Measurements from ENCODE around the gene EML6.
A peak's percentile ranks its signal among the peaks of the same experiment; 100 is the strongest.
"Not testable (repeated sequence)": the region's sequence is repeated elsewhere in the genome, so short reads cannot be mapped to it uniquely, and the experiment has no call there.

The EML6 gene

GRCh38 chr2:54873236-54873635, 149.8 kb downstream of the EML6 start:
- not testable (repeated sequence) for DNase-seq (ENCODE audit: low read depth in 1 of 2, low spot score in 1 of 2)

DNA sequence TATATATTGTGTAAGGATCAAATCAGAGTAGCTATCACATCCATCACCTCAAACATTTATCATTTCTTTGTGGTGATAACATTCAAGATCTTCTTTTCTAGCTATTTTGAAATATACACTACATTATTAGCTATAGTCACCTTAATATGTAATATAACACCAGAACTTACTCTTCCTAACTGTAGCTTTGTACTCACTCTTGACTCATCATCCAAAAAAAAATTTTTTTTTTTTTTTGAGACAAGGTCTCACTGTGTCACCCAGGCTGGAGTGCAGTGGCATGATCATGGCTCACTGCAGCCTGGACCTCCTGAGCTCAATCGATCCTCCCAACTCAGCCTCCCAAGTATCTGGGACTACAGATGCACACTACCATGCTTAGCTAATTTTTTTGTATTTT, 153.3 kb downstream of the EML6 start:
- no peak for DNase-seq (ENCODE audit: low read depth in 1 of 2, low spot score in 1 of 2)

GRCh38 chr2:54878182-54878581, 154.7 kb downstream of the EML6 start:
- DNase-seq (ENCODE audit: low read depth in 1 of 2, low spot score in 1 of 2) = no peak

DNA sequence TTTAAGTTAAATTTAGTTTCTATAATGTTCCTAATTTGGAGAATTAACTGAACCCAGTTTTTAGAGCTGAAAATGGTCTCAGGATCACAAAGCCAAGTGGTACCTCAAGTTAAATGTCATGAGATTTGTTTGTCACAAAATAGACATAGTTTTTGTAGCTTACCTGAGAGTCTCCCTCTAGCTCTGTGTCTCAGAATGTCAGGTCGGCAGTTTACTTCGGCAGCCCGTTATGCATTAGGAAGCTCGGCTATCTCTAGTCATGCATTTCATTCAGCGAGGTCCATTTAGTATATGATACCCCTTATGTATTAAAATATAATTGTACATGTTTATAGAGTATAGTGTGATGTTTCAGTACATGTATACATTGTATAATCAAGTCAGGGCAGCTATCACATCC, 155.6 kb downstream of the EML6 start:
- no peak for DNase-seq (ENCODE audit: low read depth in 1 of 2, low spot score in 1 of 2)

- DNase-seq (ENCODE audit: low read depth in 1 of 2, low spot score in 1 of 2) = no peak
Observed at GRCh38 chr2:54879598-54880332, 156.3 kb downstream of the EML6 start.

DNA sequence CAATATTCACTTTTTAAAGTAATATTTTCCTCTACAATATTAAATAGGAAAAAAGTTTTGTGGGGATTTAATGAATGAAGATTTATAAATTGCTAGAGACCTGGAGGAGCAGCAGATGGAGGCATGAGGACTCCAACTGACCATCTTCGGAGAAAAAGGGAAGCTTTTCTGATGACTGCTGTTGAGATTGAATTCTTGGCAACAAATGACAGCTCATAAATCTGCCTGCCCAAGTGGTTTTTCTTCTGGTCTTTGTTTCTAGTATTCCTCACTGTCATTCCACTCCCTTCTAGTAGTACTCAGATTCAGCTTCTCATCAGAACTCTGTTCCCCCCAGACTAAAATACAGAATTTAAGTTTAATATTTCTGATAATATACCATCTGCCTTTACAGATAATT, 157.0 kb downstream of the EML6 start:
- no peak for DNase-seq (ENCODE audit: low read depth in 1 of 2, low spot score in 1 of 2)

GRCh38 chr2:54881759-54882158, 158.3 kb downstream of the EML6 start:
- no peak for DNase-seq (ENCODE audit: low read depth in 1 of 2, low spot score in 1 of 2)

GRCh38 chr2:54885891-54886290, 162.4 kb downstream of the EML6 start:
- no peak for DNase-seq (ENCODE audit: low read depth in 1 of 2, low spot score in 1 of 2)

- DNase-seq (ENCODE audit: low read depth in 1 of 2, low spot score in 1 of 2) = no peak
Observed at GRCh38 chr2:54887850-54888545, 164.5 kb downstream of the EML6 start.

- no peak for DNase-seq (ENCODE audit: low read depth in 1 of 2, low spot score in 1 of 2)
Observed at GRCh38 chr2:54889053-54889452, 165.6 kb downstream of the EML6 start.

DNA sequence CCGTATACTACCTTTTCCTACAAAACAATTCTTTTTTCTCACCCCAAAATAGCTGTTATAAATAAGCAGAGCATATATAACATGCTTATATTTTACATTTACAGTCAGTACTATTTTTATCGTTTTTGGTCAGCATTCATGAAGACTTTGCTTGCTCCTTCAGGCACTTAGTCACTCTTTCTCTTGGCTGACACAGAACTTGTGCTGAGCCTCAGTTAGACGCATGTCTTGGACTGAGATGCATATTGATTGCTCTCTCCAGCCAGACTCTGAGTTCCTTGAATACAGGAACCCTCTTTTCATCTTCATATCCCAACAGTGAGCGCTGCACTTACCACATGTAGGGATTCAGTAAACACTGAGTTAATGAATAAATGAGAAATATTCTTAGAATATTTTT, 168.4 kb downstream of the EML6 start:
- no peak for DNase-seq (ENCODE audit: low read depth in 1 of 2, low spot score in 1 of 2)

DNA sequence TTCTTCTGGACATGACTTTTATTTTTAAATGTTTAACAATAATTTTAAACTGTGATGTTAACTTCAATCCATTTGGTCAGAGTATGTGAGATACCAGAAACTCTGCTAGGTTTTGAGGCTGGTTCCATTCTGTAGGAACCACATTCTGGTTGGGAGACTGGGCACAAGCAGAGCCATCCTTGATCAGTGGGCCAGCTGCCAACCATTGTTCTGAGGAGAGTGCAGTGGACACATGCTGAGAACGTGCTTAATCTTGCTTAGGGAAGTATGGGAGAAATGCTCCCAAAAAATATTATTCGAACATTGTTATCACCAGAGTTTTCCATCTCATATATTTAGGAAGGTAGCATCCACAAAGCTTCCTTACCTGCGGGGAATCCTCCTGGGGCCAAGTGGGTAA, 171.0 kb downstream of the EML6 start:
- no peak for DNase-seq (ENCODE audit: low read depth in 1 of 2, low spot score in 1 of 2)

DNA sequence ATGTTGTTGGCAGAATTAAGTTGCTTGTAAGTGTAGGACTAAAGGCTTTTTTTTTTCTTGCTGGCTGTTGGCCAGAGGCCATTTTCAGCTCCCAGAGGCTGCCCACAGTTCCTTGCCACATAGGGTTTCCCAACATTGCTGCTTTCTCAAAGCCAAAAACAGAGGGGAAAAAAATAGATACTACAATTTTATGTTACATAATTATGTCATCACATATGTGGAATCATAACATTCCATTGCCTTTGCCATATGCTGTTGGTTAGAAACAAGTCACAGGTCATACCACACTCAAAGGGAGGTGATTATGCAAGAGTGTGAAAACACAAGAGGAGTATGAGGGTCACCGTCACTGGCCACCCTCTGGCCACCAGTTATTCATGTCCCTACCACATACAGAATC, 172.3 kb downstream of the EML6 start:
- no peak for DNase-seq (ENCODE audit: low read depth in 1 of 2, low spot score in 1 of 2)

DNA sequence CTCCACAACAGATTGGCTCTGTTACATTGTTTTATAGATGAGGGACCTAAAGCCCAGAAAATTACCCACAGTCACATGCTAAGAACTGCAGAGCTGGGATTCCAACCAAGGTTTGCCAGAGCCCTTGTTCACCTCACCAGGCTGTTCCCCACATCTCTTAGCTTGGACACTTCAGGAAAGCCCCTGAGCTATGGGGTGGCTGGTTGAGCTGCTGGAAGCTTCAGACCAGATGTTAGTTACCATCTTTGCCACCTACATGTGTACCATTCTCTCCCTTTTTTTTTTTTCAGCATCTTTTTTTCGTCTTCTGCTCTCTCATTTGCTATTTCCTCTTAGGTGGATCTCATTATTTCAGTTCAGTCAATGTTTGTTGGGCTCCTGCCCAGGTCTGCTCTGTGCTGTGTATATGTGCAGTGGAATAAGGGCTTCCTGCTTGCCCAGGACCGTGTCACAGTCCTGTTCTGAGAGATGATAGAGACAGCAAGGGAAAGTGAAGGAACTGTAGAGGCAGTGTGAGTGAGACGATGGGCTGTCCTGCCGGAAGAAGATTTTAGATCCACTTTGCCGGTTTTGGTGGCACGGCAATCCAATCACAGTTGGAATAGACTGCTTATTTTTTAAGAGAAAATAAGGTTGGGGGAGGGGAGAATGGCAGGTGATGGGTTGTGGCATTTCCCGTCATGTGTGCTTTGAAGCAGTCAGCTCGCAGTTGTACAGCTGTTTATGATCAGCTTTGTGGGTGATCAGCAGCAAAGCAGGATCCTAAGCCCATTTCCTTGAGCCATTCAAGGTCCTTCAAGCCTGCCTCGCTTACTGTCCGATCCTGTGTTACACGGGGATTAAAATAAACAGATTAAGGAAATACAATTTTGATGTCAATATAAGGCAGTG, 174.2 kb downstream of the EML6 start:
- DNase-seq (ENCODE audit: low read depth in 1 of 2, low spot score in 1 of 2) = no peak

DNA sequence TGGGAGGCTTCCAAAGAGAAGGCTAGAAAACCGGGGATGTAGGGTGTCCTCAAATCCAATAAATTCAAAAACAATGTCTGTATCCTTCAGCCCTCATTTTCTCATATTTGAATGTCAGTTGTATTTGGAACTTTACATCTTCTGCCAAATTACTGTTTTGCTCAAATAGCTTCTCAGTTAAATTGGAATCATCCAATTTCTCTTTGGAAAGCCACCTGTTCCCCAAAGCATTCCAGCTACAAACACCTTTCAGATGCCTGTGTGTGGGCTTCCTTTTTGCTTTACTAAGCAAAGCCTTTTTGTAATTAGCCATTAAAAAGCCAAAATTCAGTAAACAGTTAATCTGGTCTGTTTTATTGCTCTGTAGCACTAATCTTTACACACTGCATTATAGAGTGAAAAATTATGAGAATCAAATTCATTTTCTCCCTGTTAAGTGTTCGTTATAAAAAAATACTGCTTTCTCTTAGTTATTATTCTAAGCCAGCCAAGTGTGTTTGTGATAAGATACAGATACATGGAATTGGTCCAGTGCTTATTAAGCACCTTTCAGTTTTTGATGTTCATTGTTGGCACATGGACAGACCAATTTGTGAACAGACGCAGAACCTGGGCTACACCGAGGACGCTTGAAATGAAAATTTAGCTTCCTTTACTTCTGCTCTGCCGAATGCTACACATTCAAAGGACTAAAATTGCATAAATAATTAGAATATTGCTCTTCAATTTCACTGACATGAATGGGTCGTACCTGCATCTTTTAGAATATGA, 175.2 kb downstream of the EML6 start:
- DNase-seq (ENCODE audit: low read depth in 1 of 2, low spot score in 1 of 2) = no peak

GRCh38 chr2:54899576-54900200, 176.2 kb downstream of the EML6 start:
- DNase-seq (ENCODE audit: low read depth in 1 of 2, low spot score in 1 of 2) = no peak

DNA sequence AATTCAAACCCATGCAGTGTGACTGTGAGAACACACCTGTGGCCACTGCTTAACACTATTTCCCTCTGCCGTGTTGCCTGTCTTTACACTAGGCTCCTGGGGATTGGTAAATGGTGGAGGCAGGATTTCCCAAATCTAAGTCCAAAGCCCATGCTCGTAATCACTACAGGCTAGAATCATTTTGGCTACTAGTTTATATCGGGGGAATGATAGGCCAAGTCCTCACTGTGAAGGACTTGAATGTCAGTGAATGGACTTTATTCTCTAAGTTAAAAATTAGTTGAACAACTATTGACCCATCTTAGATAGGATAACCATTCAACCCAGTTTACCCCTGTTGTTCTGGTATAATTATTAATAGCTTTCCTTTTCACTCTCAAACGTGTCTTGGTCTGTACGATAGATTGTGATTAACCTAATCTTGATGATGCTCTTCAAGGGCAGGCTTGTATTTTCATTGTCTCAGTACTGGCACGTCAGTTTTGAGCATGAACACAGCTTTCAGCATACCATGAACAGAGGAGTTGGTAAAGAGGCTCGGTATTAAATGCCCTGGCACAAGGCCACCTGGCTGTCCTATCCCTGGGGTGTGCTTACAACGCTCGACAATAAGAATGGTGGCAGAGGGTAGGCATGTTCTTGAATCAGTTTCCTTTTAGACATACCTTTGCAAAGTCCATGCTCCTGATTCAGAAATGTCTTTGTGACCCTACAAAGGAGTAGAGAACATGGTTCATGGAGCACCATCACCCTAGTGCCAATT, 177.9 kb downstream of the EML6 start:
- no peak for DNase-seq (ENCODE audit: low read depth in 1 of 2, low spot score in 1 of 2)

- no peak for DNase-seq (ENCODE audit: low read depth in 1 of 2, low spot score in 1 of 2)
Observed at GRCh38 chr2:54902763-54903162, 179.3 kb downstream of the EML6 start.

DNA sequence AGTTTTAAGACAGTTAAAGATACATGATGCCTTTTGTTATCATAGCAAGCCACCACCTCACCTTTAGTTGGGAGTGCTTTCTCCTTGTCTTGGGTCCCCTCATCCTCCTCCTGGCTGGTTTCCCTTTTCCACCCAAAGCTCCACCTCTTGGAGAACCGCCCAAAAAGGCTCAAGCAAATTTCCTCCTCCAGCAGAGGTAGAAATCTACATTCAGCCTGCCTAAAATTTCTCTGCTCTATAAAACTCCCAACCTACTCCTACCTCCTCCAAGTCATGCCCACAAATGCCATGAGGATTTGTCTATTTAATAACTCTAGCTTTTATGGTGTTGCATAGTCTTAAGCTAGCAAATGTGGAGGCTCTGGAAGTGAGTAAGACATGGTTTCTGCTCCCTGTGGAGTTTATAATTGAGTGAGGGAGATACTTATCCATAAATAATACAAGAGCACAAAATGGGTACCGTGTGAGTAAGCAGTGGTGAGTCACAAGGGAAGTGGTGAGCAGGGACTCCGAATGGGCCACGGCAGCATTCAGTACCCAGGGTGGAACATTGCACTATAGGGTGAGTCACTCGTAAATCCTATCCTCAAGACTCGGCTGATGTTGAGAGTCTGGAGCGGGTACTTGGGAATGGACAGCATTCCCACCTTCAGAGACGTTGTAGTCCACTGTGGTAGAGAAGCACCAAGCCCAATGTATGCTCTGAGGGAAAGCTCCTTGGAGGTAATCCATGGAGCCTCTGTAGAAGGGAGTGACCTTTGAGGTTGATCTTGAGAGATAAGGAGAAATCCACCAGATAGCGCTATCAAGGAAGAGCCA, 180.5 kb downstream of the EML6 start:
- DNase-seq (ENCODE audit: low read depth in 1 of 2, low spot score in 1 of 2) = peak; percentile 16 to 23
